ENCODE measurements around the gene HSPB8.

The HSPB8 gene

GRCh38 chr12:119181202-119181601 is 2.5 kb downstream of the HSPB8 start:
- Mint-ChIP-seq H3K9me3 (no peaks in the 10 kb centered on the region), H3K27ac (no peak overlapping the region), H3K4me3 (no peak overlapping the region), H3K4me1 (no peaks in the 10 kb centered on the region), H3K27me3 (peaks cover 35% of the 10 kb centered on the region), H3K36me3 (no peaks in the 10 kb centered on the region)
- no peak for ATAC-seq

- no peak overlapping the region for H3K4me3 Mint-ChIP-seq
- peaks cover 27% of the 10 kb centered on the region for H3K27me3 Mint-ChIP-seq
- no peaks in the 10 kb centered on the region for H3K9me3 Mint-ChIP-seq
- no peak for ATAC-seq
- H3K27ac Mint-ChIP-seq = no peak overlapping the region
- no peaks in the 10 kb centered on the region for H3K36me3 Mint-ChIP-seq
- H3K4me1 Mint-ChIP-seq = no peaks in the 10 kb centered on the region
Measured at GRCh38 chr12:119181944-119182343, 3.2 kb downstream of the HSPB8 start.

- H3K36me3 Mint-ChIP-seq = no peaks in the 10 kb centered on the region
- no peak for ATAC-seq
- no peaks in the 10 kb centered on the region for H3K9me3 Mint-ChIP-seq
- H3K27me3 Mint-ChIP-seq = peaks cover 22% of the 10 kb centered on the region
- no peaks in the 10 kb centered on the region for H3K4me1 Mint-ChIP-seq
- no peak overlapping the region for H3K4me3 Mint-ChIP-seq
- H3K27ac Mint-ChIP-seq = no peak overlapping the region
Measured at GRCh38 chr12:119182701-119183493, 4.2 kb downstream of the HSPB8 start.

GRCh38 chr12:119183942-119184695 is 5.4 kb downstream of the HSPB8 start:
- ATAC-seq = no peak
- Mint-ChIP-seq H3K4me1 (no peaks in the 10 kb centered on the region), H3K27me3 (peaks cover 10% of the 10 kb centered on the region), H3K27ac (no peak overlapping the region), H3K4me3 (no peak overlapping the region), H3K9me3 (no peaks in the 10 kb centered on the region), H3K36me3 (no peaks in the 10 kb centered on the region)

- Mint-ChIP-seq H3K9me3 (peaks cover 9% of the 10 kb centered on the region), H3K4me1 (no peaks in the 10 kb centered on the region), H3K27me3 (no peaks in the 10 kb centered on the region), H3K27ac (no peak overlapping the region), H3K4me3 (no peak overlapping the region), H3K36me3 (no peaks in the 10 kb centered on the region)
- ATAC-seq = no peak
Measured at GRCh38 chr12:119195256-119195655, 16.5 kb downstream of the HSPB8 start.

GRCh38 chr12:119198440-119198839 is 19.7 kb downstream of the HSPB8 start:
- H3K4me3 Mint-ChIP-seq = no peak overlapping the region
- no peaks in the 10 kb centered on the region for H3K4me1 Mint-ChIP-seq
- no peak for ATAC-seq
- peaks cover 6% of the 10 kb centered on the region for H3K9me3 Mint-ChIP-seq
- H3K36me3 Mint-ChIP-seq = no peaks in the 10 kb centered on the region
- no peak overlapping the region for H3K27ac Mint-ChIP-seq
- H3K27me3 Mint-ChIP-seq = peaks cover 10% of the 10 kb centered on the region

GRCh38 chr12:119200601-119201000 is 21.9 kb downstream of the HSPB8 start:
- H3K27me3 Mint-ChIP-seq = peaks cover 11% of the 10 kb centered on the region
- H3K36me3 Mint-ChIP-seq = no peaks in the 10 kb centered on the region
- no peak overlapping the region for H3K4me3 Mint-ChIP-seq
- H3K27ac Mint-ChIP-seq = no peak overlapping the region
- no peaks in the 10 kb centered on the region for H3K4me1 Mint-ChIP-seq
- ATAC-seq = no peak
- H3K9me3 Mint-ChIP-seq = no peaks in the 10 kb centered on the region

GRCh38 chr12:119201789-119202543 is 23.2 kb downstream of the HSPB8 start:
- Mint-ChIP-seq H3K4me1 (no peaks in the 10 kb centered on the region), H3K36me3 (no peaks in the 10 kb centered on the region), H3K4me3 (no peak overlapping the region), H3K27me3 (peaks cover 11% of the 10 kb centered on the region), H3K27ac (no peak overlapping the region), H3K9me3 (no peaks in the 10 kb centered on the region)
- ATAC-seq = no peak

- Mint-ChIP-seq H3K9me3 (no peaks in the 10 kb centered on the region), H3K36me3 (no peaks in the 10 kb centered on the region), H3K27me3 (peaks cover 11% of the 10 kb centered on the region), H3K4me1 (no peaks in the 10 kb centered on the region), H3K27ac (no peak overlapping the region), H3K4me3 (no peak overlapping the region)
- ATAC-seq = no peak
Measured at GRCh38 chr12:119202544-119202943, 23.8 kb downstream of the HSPB8 start.

GRCh38 chr12:119204131-119204530 is 25.4 kb downstream of the HSPB8 start:
- H3K4me1 Mint-ChIP-seq = no peaks in the 10 kb centered on the region
- ATAC-seq = no peak
- peaks cover 11% of the 10 kb centered on the region for H3K27me3 Mint-ChIP-seq
- no peaks in the 10 kb centered on the region for H3K36me3 Mint-ChIP-seq
- no peak overlapping the region for H3K4me3 Mint-ChIP-seq
- no peaks in the 10 kb centered on the region for H3K9me3 Mint-ChIP-seq
- no peak overlapping the region for H3K27ac Mint-ChIP-seq

- Mint-ChIP-seq H3K27me3 (peaks cover 11% of the 10 kb centered on the region), H3K4me3 (no peak overlapping the region), H3K36me3 (no peaks in the 10 kb centered on the region), H3K4me1 (no peaks in the 10 kb centered on the region), H3K9me3 (peaks cover 3% of the 10 kb centered on the region), H3K27ac (no peak overlapping the region)
- no peak for ATAC-seq
Measured at GRCh38 chr12:119204671-119205285, 26.0 kb downstream of the HSPB8 start.

- peaks cover 8% of the 10 kb centered on the region for H3K9me3 Mint-ChIP-seq
- no peak overlapping the region for H3K4me3 Mint-ChIP-seq
- H3K4me1 Mint-ChIP-seq = no peaks in the 10 kb centered on the region
- no peak overlapping the region for H3K27ac Mint-ChIP-seq
- no peaks in the 10 kb centered on the region for H3K36me3 Mint-ChIP-seq
- no peak for ATAC-seq
- H3K27me3 Mint-ChIP-seq = peaks cover 11% of the 10 kb centered on the region
Measured at GRCh38 chr12:119206348-119207062, 27.8 kb downstream of the HSPB8 start.

- no peak overlapping the region for H3K4me3 Mint-ChIP-seq
- peaks cover 11% of the 10 kb centered on the region for H3K27me3 Mint-ChIP-seq
- no peak overlapping the region for H3K27ac Mint-ChIP-seq
Measured at GRCh38 chr12:119207063-119207560, 28.4 kb downstream of the HSPB8 start.

GRCh38 chr12:119208626-119209061 is 29.9 kb downstream of the HSPB8 start:
- peaks cover 8% of the 10 kb centered on the region for H3K9me3 Mint-ChIP-seq
- H3K27me3 Mint-ChIP-seq = no peaks in the 10 kb centered on the region
- no peaks in the 10 kb centered on the region for H3K36me3 Mint-ChIP-seq
- no peak overlapping the region for H3K4me3 Mint-ChIP-seq
- no peaks in the 10 kb centered on the region for H3K4me1 Mint-ChIP-seq
- ATAC-seq = no peak
- no peak overlapping the region for H3K27ac Mint-ChIP-seq

More at GRCh38 chr12:119207063-119207560, 28.4 kb downstream of the HSPB8 start:
- ATAC-seq = no peak
- no peaks in the 10 kb centered on the region for H3K4me1 Mint-ChIP-seq
- H3K9me3 Mint-ChIP-seq = peaks cover 8% of the 10 kb centered on the region
- no peaks in the 10 kb centered on the region for H3K36me3 Mint-ChIP-seq

All from stimulated activated memory B cell treated with anti-CD40 and anti-IgM and Interleukin-4, amounts not matched to agents 10 μg/mL and 1 μg/mL and 100 μg/mL, for 72 hours (primary cell).